Esophagus squamous epithelium (tissue), 4 donors: ENCODE measurements around the gene PLXDC2.

ENCODE experiments used
- CTCF ChIP-seq, 6 experiments: fragments of 450-650 bp in 4 of 6; fragments of 200-600 bp in 2 of 6; sonication (generic) in 2 of 6; IDR thresholded peaks; one replicate each; pipeline ENCODE4 v1.5.1; 2016 to 2019; ENCODE audit warnings: antibody characterized with exemption in 6 of 6, mild to moderate bottlenecking in 4 of 6, moderate library complexity in 4 of 6
- POLR2A ChIP-seq, 4 donors: fragments of 450-650 bp; IDR thresholded peaks; one replicate each; pipeline ENCODE4 v1.6.1; 2017; ENCODE audit warnings: antibody characterized with exemption in 4 of 4, mild to moderate bottlenecking in 4 of 4, moderate library complexity in 3 of 4

DNA sequence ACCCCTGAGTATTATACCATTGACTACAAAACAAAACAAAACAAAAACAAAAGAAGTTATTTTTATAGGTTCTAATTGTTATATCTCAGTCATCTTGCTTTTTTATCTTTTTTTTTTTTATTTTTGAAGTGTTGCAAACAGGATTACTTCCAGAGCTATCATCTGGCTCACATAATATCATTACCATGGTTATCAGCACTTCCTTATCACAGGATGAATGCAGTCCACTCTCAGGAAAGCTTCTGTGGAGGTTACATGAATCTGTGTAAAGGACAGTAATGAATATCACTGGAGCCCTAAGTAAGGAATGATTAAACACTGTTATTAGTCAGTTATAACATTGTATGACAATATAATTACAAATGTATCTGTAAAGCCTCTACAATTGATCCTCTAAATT is 451.5 kb downstream of the PLXDC2 start:
- no peak for TF ChIP-seq CTCF (IDR thresholded peaks at IDR 0.05)
- no peak for TF ChIP-seq POLR2A (IDR thresholded peaks at IDR 0.05)
